HCT116 (cell line): ENCODE measurements around the gene CHST8. TPM values are rescaled to one million over a fixed set of nuclear protein-coding genes. Genes with fewer than 3 reads are reported as not detected.

Experiments used
- ATAC-seq: fragments of 200-7000 bp; cut with Tn5 transposase; 2 replicates; pipeline ENCODE4 v1.9.1; 2020; ENCODE audit warnings: mild to moderate bottlenecking, moderate library complexity
- BruUV-seq: library from RNA; stranded (reverse); fragments of 400-500 nt; replicated peaks from 2 replicates; lab custom pipeline; 2021; lab: Mats Ljungman, UMichigan
- CTCF ChIA-PET: fragments of 300-600 bp; sonication (Branson Sonifier 250); formaldehyde crosslinking; loops from one replicate; lab custom pipeline; 2021; ENCODE audit warnings: antibody characterized with exemption; lab: Charles Lee
- POLR2A ChIA-PET: fragments of 300-600, 350-600 bp; sonication (Branson Sonifier 250); formaldehyde crosslinking; loops from one replicate; lab custom pipeline; 2021; ENCODE audit warnings: antibody characterized with exemption; lab: Charles Lee
- RAD21 ChIA-PET, 2 experiments: fragments of 300-600 bp; sonication (Branson Sonifier 250); formaldehyde crosslinking; loops; one replicate each; lab custom pipeline; 2023; ENCODE audit warnings: low total read pairs in 2 of 2; ENCODE audit not compliant: uncharacterized antibody in 2 of 2, unreplicated experiment in 2 of 2, low non-redundant PET in 1 of 2; lab: Charles Lee
- DNase-seq: peaks from one replicate; pipeline ENCODE4 v3.0.0-alpha.2; 2010; ENCODE audit warnings: low read depth, low spot score
- H2AFZ ChIP-seq: fragments of 200-600 bp; shearing (Covaris generic), sonication (generic); 2 replicates; pipeline ENCODE4 v1.6.1; 2017; ENCODE audit warnings: low read depth, mixed run types, mixed read lengths, antibody characterized with exemption, low read length; ENCODE audit not compliant: poor library complexity, severe bottlenecking
- H3K27ac ChIP-seq: 2 replicates; pipeline ENCODE4 v1.5.1; 2012; ENCODE audit warnings: low read depth, low read length
- H3K27me3 ChIP-seq: fragments of 200-600 bp; sonication (generic); 2 replicates; pipeline ENCODE4 v1.6.1; 2016; ENCODE audit warnings: mixed run types, low read length, mixed read lengths; ENCODE audit not compliant: insufficient read depth
- H3K36me3 ChIP-seq, 2 experiments: fragments of 200-500 bp in 1 of 2; fragments of 200-600 bp in 1 of 2; sonication (Bioruptor generic) in 1 of 2; sonication (generic) in 1 of 2; 2 replicates each; pipeline versions ENCODE4 v1.5.1 to v1.6.1; 2014 to 2016; ENCODE audit warnings: low read length in 2 of 2, inconsistent platforms in 1 of 2, mixed read lengths in 1 of 2, mixed run types in 1 of 2; ENCODE audit not compliant: insufficient read depth in 2 of 2, control insufficient read depth in 1 of 2
- H3K4me1 ChIP-seq, 2 experiments: fragments of 200-600 bp in 1 of 2; sonication (generic) in 1 of 2; 2 replicates each; pipeline versions ENCODE4 v1.5.1 to v1.6.1; 2012 to 2017; ENCODE audit warnings: low read length in 2 of 2, inconsistent platforms in 1 of 2, mild to moderate bottlenecking in 1 of 2, mixed read lengths in 1 of 2, mixed run types in 1 of 2, moderate library complexity in 1 of 2; ENCODE audit not compliant: insufficient read depth in 2 of 2, control insufficient read depth in 1 of 2
- H3K4me2 ChIP-seq: fragments of 200-600 bp; sonication (generic); 2 replicates; pipeline ENCODE4 v1.6.1; 2017; ENCODE audit warnings: mixed run types, low read length, mixed read lengths
- H3K4me3 ChIP-seq, 2 experiments: fragments of 200-600 bp in 1 of 2; sonication (generic) in 1 of 2; replicated peaks in 1 of 2; 2 replicates each; pipeline ENCODE4 v1.5.1; 2011 to 2016; ENCODE audit warnings: low read length in 2 of 2, control low read depth in 1 of 2, low read depth in 1 of 2, mild to moderate bottlenecking in 1 of 2, mixed read lengths in 1 of 2, mixed run types in 1 of 2
- H3K79me2 ChIP-seq: fragments of 200-600 bp; sonication (generic); 2 replicates; pipeline ENCODE4 v1.6.1; 2017; ENCODE audit warnings: mild to moderate bottlenecking, mixed run types, low read length, moderate library complexity, mixed read lengths; ENCODE audit not compliant: insufficient read depth
- H3K9ac ChIP-seq: fragments of 200-600 bp; sonication (generic); 2 replicates; pipeline ENCODE4 v1.6.1; 2016; ENCODE audit warnings: low read length, mixed read lengths
- H3K9me2 ChIP-seq: fragments of 200-600 bp; sonication (generic), shearing (Covaris generic); 2 replicates; pipeline ENCODE4 v1.6.1; 2017; ENCODE audit warnings: mixed run types, mild to moderate bottlenecking, moderate library complexity; ENCODE audit not compliant: insufficient read depth
- H3K9me3 ChIP-seq, 2 experiments: fragments of 200-500 bp in 1 of 2; fragments of 200-600 bp in 1 of 2; sonication (Bioruptor generic) in 1 of 2; sonication (generic) in 1 of 2; 2 replicates each; pipeline ENCODE4 v1.6.1; 2014 to 2017; ENCODE audit warnings: low read length in 2 of 2, mixed read lengths in 2 of 2, inconsistent platforms in 1 of 2, low read depth in 1 of 2, mild to moderate bottlenecking in 1 of 2, mixed run types in 1 of 2, moderate library complexity in 1 of 2; ENCODE audit not compliant: control insufficient read depth in 1 of 2, insufficient read depth in 1 of 2
- H4K20me1 ChIP-seq: fragments of 200-600 bp; sonication (generic), shearing (Covaris generic); 2 replicates; pipeline ENCODE4 v1.6.1; 2017; ENCODE audit warnings: mixed run types, mild to moderate bottlenecking, moderate library complexity; ENCODE audit not compliant: insufficient read depth
- ATF3 ChIP-seq: IDR thresholded peaks from 2 replicates; pipeline ENCODE4 v1.6.1; 2012
- EGR1 ChIP-seq: IDR thresholded peaks from 2 replicates; pipeline ENCODE4 v1.6.1; 2012; ENCODE audit warnings: low read depth
- ELF1 ChIP-seq: IDR thresholded peaks from 2 replicates; pipeline ENCODE4 v1.6.1; 2012; ENCODE audit warnings: low read depth, borderline replicate concordance
- EZH2 ChIP-seq: fragments of 200-600 bp; sonication (generic); IDR thresholded peaks from 2 replicates; pipeline ENCODE4 v1.6.1; 2017; ENCODE audit warnings: antibody characterized with exemption, mixed run types
- EZH2phosphoT487 ChIP-seq: fragments of 200-600 bp; IDR thresholded peaks from 2 replicates; pipeline ENCODE4 v1.6.1; 2018; ENCODE audit warnings: antibody characterized with exemption, borderline replicate concordance
- POLR2A ChIP-seq: IDR thresholded peaks from 2 replicates; pipeline ENCODE4 v1.7.0; 2011; ENCODE audit warnings: borderline replicate concordance; ENCODE audit not compliant: insufficient read depth, insufficient read length; ENCODE audit errors: extremely low read depth
- POLR2AphosphoS5 ChIP-seq: IDR thresholded peaks from 2 replicates; pipeline ENCODE4 v1.6.1; 2011; ENCODE audit warnings: mild to moderate bottlenecking, low read depth, low read length, moderate library complexity
- SIN3A ChIP-seq: IDR thresholded peaks from 2 replicates; pipeline ENCODE4 v1.6.1; 2012; ENCODE audit warnings: low read depth
- TCF7L2 ChIP-seq: IDR thresholded peaks from 2 replicates; pipeline ENCODE4 v1.7.0; 2011; ENCODE audit warnings: borderline replicate concordance, inconsistent platforms; ENCODE audit not compliant: insufficient read depth, insufficient read length; ENCODE audit errors: extremely low read depth
- YY1 ChIP-seq: IDR thresholded peaks from 2 replicates; pipeline ENCODE4 v1.6.1; 2011; ENCODE audit warnings: low read length, low read depth, moderate library complexity, mild to moderate bottlenecking; ENCODE audit not compliant: insufficient replicate concordance; ENCODE audit errors: extremely low read depth
- ZFX ChIP-seq: fragments of 450-650 bp; IDR thresholded peaks from 2 replicates; pipeline ENCODE4 v1.6.1; 2017
- ZNF274 ChIP-seq: fragments of 200-500 bp; sonication (Bioruptor generic); IDR thresholded peaks from 2 replicates; pipeline ENCODE4 v1.6.1; 2014; ENCODE audit warnings: mild to moderate bottlenecking, low read depth, low read length, inconsistent platforms
- intact Hi-C: fragments of 100-400 bp; cut with micrococcal nuclease; formaldehyde crosslinking; loops from 2 replicates; pipeline ENCODE4 v1.10.0; 2022
- total RNA-seq: library from RNA; stranded (reverse); gene quantifications from one replicate; pipeline ENCODE4 v1.2.1, GENCODE V29; 2021; ENCODE audit not compliant: unreplicated experiment
- TF ChIP-seq, protein P1 (sequence below): IDR thresholded peaks from 2 replicates; pipeline ENCODE4 v1.6.1; 2012

CHST8 gene
- total RNA-seq, 1 experiment from 2014 or later: not detected

DNA sequence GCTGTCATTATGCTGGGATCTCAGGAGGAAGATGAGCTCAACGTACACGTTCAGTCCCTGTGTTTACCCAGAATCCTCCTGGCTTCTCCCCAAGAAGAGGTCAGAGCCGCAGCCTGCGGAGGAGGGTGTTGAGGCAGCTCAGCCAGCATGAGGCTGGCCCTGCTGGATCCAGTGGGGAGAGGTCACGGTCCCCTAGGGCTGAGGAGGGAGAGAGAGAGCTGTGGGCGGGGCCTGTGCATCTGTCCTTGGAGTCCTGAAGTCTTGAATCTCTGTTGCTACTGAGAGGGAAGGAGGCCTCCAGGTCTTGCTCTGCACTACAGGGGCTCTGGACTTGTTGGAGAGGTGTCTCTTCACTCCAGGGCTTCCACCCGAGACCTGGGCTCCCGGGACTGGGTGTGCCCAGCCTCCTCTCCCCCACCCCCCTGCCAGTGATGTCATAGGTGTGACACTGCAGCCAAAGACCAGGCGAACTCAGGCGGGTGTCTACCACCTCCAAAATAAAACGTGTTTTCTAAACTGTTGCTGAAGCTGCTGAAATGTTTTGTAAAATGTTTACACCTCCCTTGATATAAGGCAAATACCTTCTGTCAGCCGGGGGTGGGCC, 97.0 kb downstream of the CHST8 start:
- RAD21 ChIA-PET: no interaction called here
- POLR2A ChIA-PET: no interaction called here
- no peaks in the 10 kb centered on the region for H3K36me3 ChIP-seq
- no peak overlapping the region for H2AFZ ChIP-seq
- H3K4me3 ChIP-seq: no peak overlapping the region
- intact Hi-C loops: no loop called here
- ATAC-seq (no peak), DNase-seq (no peak)
- no peaks in the 10 kb centered on the region for H3K79me2 ChIP-seq
- no TSS peak for BruUV-seq
- H3K4me1 ChIP-seq: no peaks in the 10 kb centered on the region
- no peaks in the 10 kb centered on the region for H3K9me3 ChIP-seq
- H4K20me1 ChIP-seq: no peaks in the 10 kb centered on the region
- H3K4me2 ChIP-seq: no peak overlapping the region
- TF ChIP-seq POLR2A (no peak), EZH2phosphoT487 (no peak), EZH2 (no peak), ELF1 (no peak), POLR2AphosphoS5 (no peak), ATF3 (no peak), SIN3A (no peak), EGR1 (no peak), TCF7L2 (no peak), ZFX (no peak)
- CTCF ChIA-PET: no interaction called here
- H3K27me3 ChIP-seq: peaks cover 8% of the 10 kb centered on the region; the same call in 1 of the 2 replicates
- no peaks in the 10 kb centered on the region for H3K9me2 ChIP-seq
- no peak overlapping the region for H3K9ac ChIP-seq
- no peak overlapping the region for H3K27ac ChIP-seq

DNA sequence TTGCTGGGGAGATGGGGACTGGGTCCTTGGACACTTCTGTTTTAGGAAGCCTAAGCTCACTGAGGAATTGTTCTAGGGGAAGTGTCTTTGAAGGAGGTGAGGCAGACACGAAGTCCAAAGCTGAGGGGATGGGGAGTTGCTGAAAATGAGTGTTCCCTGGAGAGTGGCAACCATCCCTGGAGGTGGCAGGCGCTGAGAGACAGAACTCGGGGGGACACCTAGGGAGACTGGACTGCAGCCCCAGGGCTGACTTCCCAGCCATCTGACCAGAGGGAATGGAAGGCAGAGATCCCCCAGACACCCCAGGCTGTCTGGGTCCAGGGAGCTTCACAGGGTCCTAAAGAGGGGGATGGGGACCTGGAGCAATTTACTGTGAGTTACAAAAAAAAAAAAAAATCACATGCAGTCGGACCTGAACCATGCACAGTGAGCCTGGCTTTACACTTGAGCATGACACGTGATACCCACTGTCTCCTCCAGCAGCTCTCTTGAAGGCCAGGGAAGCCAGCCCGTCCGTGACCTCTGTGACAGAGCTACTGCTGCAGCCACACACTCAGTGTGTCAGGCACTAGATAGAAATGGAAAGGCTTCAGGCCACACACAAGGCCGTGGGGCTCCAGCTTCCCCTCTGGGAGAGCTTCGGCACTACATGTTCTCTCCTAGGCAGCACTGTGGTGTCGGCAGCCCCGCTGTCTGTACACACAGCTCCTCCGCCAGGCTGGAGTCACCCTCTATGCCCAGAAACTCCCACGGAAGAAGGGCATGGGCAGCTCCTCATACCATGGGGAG, 97.8 kb downstream of the CHST8 start:
- no peak overlapping the region for H3K9ac ChIP-seq
- H3K9me3 ChIP-seq: no peaks in the 10 kb centered on the region
- POLR2A ChIA-PET: no interaction called here
- RAD21 ChIA-PET: no interaction called here
- BruUV-seq: no TSS peak
- H3K4me1 ChIP-seq: no peaks in the 10 kb centered on the region
- no peaks in the 10 kb centered on the region for H3K9me2 ChIP-seq
- no peaks in the 10 kb centered on the region for H3K79me2 ChIP-seq
- ATAC-seq (no peak), DNase-seq (no peak)
- H3K36me3 ChIP-seq: no peaks in the 10 kb centered on the region
- H3K27ac ChIP-seq: no peak overlapping the region
- CTCF ChIA-PET: no interaction called here
- no peaks in the 10 kb centered on the region for H4K20me1 ChIP-seq
- H2AFZ ChIP-seq: no peak overlapping the region
- no peak overlapping the region for H3K4me3 ChIP-seq
- intact Hi-C loops: no loop called here
- no peak overlapping the region for H3K4me2 ChIP-seq
- H3K27me3 ChIP-seq: peaks cover 8% of the 10 kb centered on the region; the same call in 1 of the 2 replicates
- TF ChIP-seq, protein P1, sequence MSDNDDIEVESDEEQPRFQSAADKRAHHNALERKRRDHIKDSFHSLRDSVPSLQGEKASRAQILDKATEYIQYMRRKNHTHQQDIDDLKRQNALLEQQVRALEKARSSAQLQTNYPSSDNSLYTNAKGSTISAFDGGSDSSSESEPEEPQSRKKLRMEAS: no peak
- no peak for TF ChIP-seq YY1
- no peak for TF ChIP-seq ZNF274
- TF ChIP-seq EZH2phosphoT487: no peak
